GM12878 (cell line): ENCODE data around the gene SLC37A3.

Experiments
- CTCF ChIP-seq, 3 experiments: IDR thresholded peaks in 2 of 3; conservative IDR thresholded peaks in 1 of 3; 2 replicates each; pipeline ENCODE4 v1.5.1; 2011; ENCODE audit warnings: low read depth in 3 of 3, low read length in 3 of 3, mild to moderate bottlenecking in 3 of 3, control low read depth in 2 of 3, moderate library complexity in 2 of 3, inconsistent platforms in 1 of 3, mixed read lengths in 1 of 3; ENCODE audit not compliant: control insufficient read depth in 2 of 3, insufficient read depth in 1 of 3; ENCODE audit errors: extremely low read depth in 1 of 3
- CUX1 ChIP-seq: IDR thresholded peaks from 2 replicates; pipeline ENCODE4 v1.6.1; 2012; ENCODE audit warnings: improper control_type of control experiment, low read depth, low read length; ENCODE audit not compliant: insufficient replicate concordance
- E4F1 ChIP-seq: fragments of 450-650 bp; IDR thresholded peaks from 2 replicates; pipeline ENCODE4 v1.6.1; 2018; ENCODE audit warnings: borderline replicate concordance, mild to moderate bottlenecking; ENCODE audit not compliant: partially characterized antibody
- EGR1 ChIP-seq, 2 experiments: IDR thresholded peaks; 1 replicate in 1 of 2; 2 replicates in 1 of 2; pipeline ENCODE4 v1.6.1; 2011 to 2012; ENCODE audit warnings: low read depth in 2 of 2, low read length in 2 of 2, borderline replicate concordance in 1 of 2, mild to moderate bottlenecking in 1 of 2, moderate library complexity in 1 of 2
- EZH2 ChIP-seq: IDR thresholded peaks from 2 replicates; pipeline ENCODE4 v1.6.1; 2012; ENCODE audit warnings: low read depth, mild to moderate bottlenecking, control low read depth, inconsistent platforms, low read length, borderline replicate concordance; ENCODE audit not compliant: control insufficient read depth
- FOXK2 ChIP-seq: fragments of 450-650 bp; IDR thresholded peaks from 2 replicates; pipeline ENCODE4 v1.6.1; 2017; ENCODE audit warnings: mild to moderate bottlenecking, moderate library complexity
- POLR2AphosphoS5 ChIP-seq: IDR thresholded peaks from 2 replicates; pipeline ENCODE4 v1.6.1; 2011; ENCODE audit warnings: mild to moderate bottlenecking, low read length, inconsistent platforms
- RELB ChIP-seq: fragments of 450-650 bp; IDR thresholded peaks from 2 replicates; pipeline ENCODE4 v1.6.1; 2017; ENCODE audit warnings: low read depth, mild to moderate bottlenecking, moderate library complexity
- SIN3A ChIP-seq: IDR thresholded peaks from 2 replicates; pipeline ENCODE4 v1.6.1; 2012; ENCODE audit warnings: low read depth, low read length, improper control_type of control experiment

GRCh38 chr7:140317999-140318398 is 80.3 kb downstream of the SLC37A3 start:
- TF ChIP-seq CTCF (IDR thresholded peaks at IDR 0.05 in 2 of 3, conservative IDR thresholded peaks at IDR 0.05 in 1 of 3; ENCODE audit: control insufficient read depth in 2 of 3, extremely low read depth in 1 of 3, insufficient read depth in 1 of 3, low read depth in 3 of 3, low read length in 3 of 3) (no peak), E4F1 (no peak), FOXK2 (no peak), CUX1 (no peak), POLR2AphosphoS5 (no peak), EGR1 (IDR thresholded peaks at IDR 0.05; ENCODE audit: borderline replicate concordance in 1 of 2, low read depth in 2 of 2, low read length in 2 of 2) (no peak), RELB (no peak), EZH2 (no peak), SIN3A (no peak)
